GM23338 (cell line): ENCODE data around the gene TMC2. TPM values are rescaled to one million over a fixed set of nuclear protein-coding genes. Genes with fewer than 3 reads are reported as not detected.

ENCODE experiments used
- ATAC-seq: fragments of 200-7000 bp; cut with Tn5 transposase; 3 replicates; pipeline ENCODE4 v1.9.1; 2020
- DNase-seq: peaks from one replicate; pipeline ENCODE4 v3.0.0-alpha.2; 2015; ENCODE audit warnings: low spot score
- H2AFZ ChIP-seq: fragments of 200-600 bp; sonication (generic); 2 replicates; pipeline ENCODE4 v1.8.0; 2016; ENCODE audit warnings: antibody characterized with exemption, mild to moderate bottlenecking, moderate library complexity
- H3F3A ChIP-seq: fragments of 200-600 bp; sonication (generic); replicated peaks from 2 replicates; pipeline ENCODE4 v1.8.0; 2017; ENCODE audit warnings: antibody characterized with exemption, mixed run types, low read depth
- H3K27ac ChIP-seq: fragments of 200-600 bp; sonication (generic); 2 replicates; pipeline ENCODE4 v1.6.1; 2016; ENCODE audit warnings: low read depth
- H3K27me3 ChIP-seq: fragments of 200-600 bp; sonication (generic); 2 replicates; pipeline ENCODE4 v1.8.0; 2016; ENCODE audit warnings: mild to moderate bottlenecking, mixed run types, moderate library complexity; ENCODE audit not compliant: insufficient read depth
- H3K36me3 ChIP-seq: fragments of 200-600 bp; sonication (generic); 2 replicates; pipeline ENCODE4 v1.8.0; 2016; ENCODE audit warnings: mild to moderate bottlenecking; ENCODE audit not compliant: insufficient read depth
- H3K4me1 ChIP-seq: fragments of 200-600 bp; sonication (generic); 2 replicates; pipeline ENCODE4 v1.8.0; 2016; ENCODE audit warnings: mild to moderate bottlenecking, moderate library complexity; ENCODE audit not compliant: insufficient read depth
- H3K4me2 ChIP-seq: fragments of 200-600 bp; sonication (generic); 2 replicates; pipeline ENCODE4 v1.7.1; 2017; ENCODE audit warnings: mixed run types
- H3K4me3 ChIP-seq: fragments of 200-600 bp; sonication (generic); 2 replicates; pipeline ENCODE4 v1.6.1; 2016; ENCODE audit warnings: mixed run types
- H3K79me2 ChIP-seq: fragments of 200-600 bp; sonication (generic); replicated peaks from 2 replicates; pipeline ENCODE4 v1.8.0; 2017; ENCODE audit warnings: mild to moderate bottlenecking; ENCODE audit not compliant: insufficient read depth
- H3K9me2 ChIP-seq: fragments of 200-600 bp; sonication (generic); 2 replicates; pipeline ENCODE4 v1.8.0; 2017; ENCODE audit not compliant: insufficient read depth
- H4K20me1 ChIP-seq: fragments of 200-600 bp; sonication (generic); replicated peaks from 2 replicates; pipeline ENCODE4 v1.8.0; 2017; ENCODE audit warnings: mild to moderate bottlenecking; ENCODE audit not compliant: insufficient read depth
- H3K27ac Mint-ChIP-seq: 2 replicates; pipeline ENCODE4 v1.8.0; 2020; ENCODE audit warnings: inconsistent platforms, mild to moderate bottlenecking, moderate library complexity, mixed read lengths
- H3K27me3 Mint-ChIP-seq: 3 replicates; pipeline ENCODE4 v1.8.0; 2022; ENCODE audit warnings: low read depth, mild to moderate bottlenecking, moderate library complexity, mixed read lengths, inconsistent platforms; ENCODE audit not compliant: insufficient read depth, poor library complexity
- H3K36me3 Mint-ChIP-seq: 3 replicates; pipeline ENCODE4 v1.8.0; 2021; ENCODE audit warnings: low read depth, mild to moderate bottlenecking, inconsistent platforms, moderate library complexity, mixed read lengths
- H3K4me1 Mint-ChIP-seq: 3 replicates; pipeline ENCODE4 v1.8.0; 2020; ENCODE audit warnings: mild to moderate bottlenecking, inconsistent platforms, mixed read lengths
- H3K4me3 Mint-ChIP-seq: 3 replicates; pipeline ENCODE4 v1.8.0; 2021; ENCODE audit warnings: moderate library complexity, mild to moderate bottlenecking, inconsistent platforms, mixed read lengths
- H3K9me3 Mint-ChIP-seq: 3 replicates; pipeline ENCODE4 v1.8.0; 2020; ENCODE audit warnings: moderate library complexity, mild to moderate bottlenecking, inconsistent platforms, mixed read lengths
- CREB1 ChIP-seq: fragments of 250-450 bp; sonication (Bioruptor Pico); IDR thresholded peaks from 2 replicates; pipeline ENCODE4 v1.5.0; 2020; ENCODE audit warnings: low read depth, mild to moderate bottlenecking, moderate library complexity
- CTCF ChIP-seq, 2 experiments: fragments of 200-600 bp in 1 of 2; sonication (generic) in 1 of 2; conservative IDR thresholded peaks; 2 replicates each; pipeline versions ENCODE4 v1.5.1 to v1.6.1; 2016 to 2017; ENCODE audit warnings: antibody characterized with exemption in 2 of 2, low read depth in 2 of 2, mild to moderate bottlenecking in 2 of 2, moderate library complexity in 1 of 2
- ETS1 ChIP-seq: IDR thresholded peaks from 2 replicates; pipeline ENCODE4 v1.6.1; 2016; ENCODE audit warnings: antibody characterized with exemption
- EZH2 ChIP-seq: fragments of 200-600 bp; sonication (generic); IDR thresholded peaks from one replicate; pipeline ENCODE4 v1.8.0; 2017; ENCODE audit warnings: antibody characterized with exemption, mild to moderate bottlenecking, low read depth; ENCODE audit not compliant: unreplicated experiment
- EZH2phosphoT487 ChIP-seq: fragments of 200-600 bp; sonication (generic); IDR thresholded peaks from one replicate; pipeline ENCODE4 v1.8.1; 2018; ENCODE audit warnings: antibody characterized with exemption; ENCODE audit not compliant: unreplicated experiment
- POLR2AphosphoS5 ChIP-seq: IDR thresholded peaks from 2 replicates; pipeline ENCODE4 v1.6.1; 2016; ENCODE audit warnings: antibody characterized with exemption, low read depth
- REST ChIP-seq: IDR thresholded peaks from one replicate; pipeline ENCODE4 v1.6.1; 2018; ENCODE audit warnings: antibody characterized with exemption; ENCODE audit not compliant: unreplicated experiment
- STAT1 ChIP-seq: IDR thresholded peaks from one replicate; pipeline ENCODE4 v1.6.1; 2016; ENCODE audit warnings: antibody characterized with exemption; ENCODE audit not compliant: unreplicated experiment
- ZNF114 ChIP-seq: fragments of 250-450 bp; sonication (Bioruptor Pico); IDR thresholded peaks from 2 replicates; pipeline ENCODE4 v1.5.0; 2020; ENCODE audit warnings: mild to moderate bottlenecking, moderate library complexity
- ZNF462 ChIP-seq: fragments of 250-450 bp; sonication (Bioruptor Pico); IDR thresholded peaks from 2 replicates; pipeline ENCODE4 v1.5.0; 2020; ENCODE audit warnings: mild to moderate bottlenecking, moderate library complexity
- polyA plus RNA-seq: library from polyadenylated mRNA; unstranded; fragments of >200 nt; fragmentation: Nextera tagmentation; extraction: Ambion mirVana; gene quantifications from 2 replicates; pipeline ENCODE4 v1.2.1, GENCODE V29; 2016
- total RNA-seq: library from RNA; depleted of rRNA; stranded (reverse); fragments of >200 nt; shearing (Covaris generic); gene quantifications from 2 replicates; pipeline ENCODE4 v1.2.3, GENCODE V29; 2014

The TMC2 gene
- total and polyA plus RNA-seq, 2 experiments from 2014 or later = not detected

DNA sequence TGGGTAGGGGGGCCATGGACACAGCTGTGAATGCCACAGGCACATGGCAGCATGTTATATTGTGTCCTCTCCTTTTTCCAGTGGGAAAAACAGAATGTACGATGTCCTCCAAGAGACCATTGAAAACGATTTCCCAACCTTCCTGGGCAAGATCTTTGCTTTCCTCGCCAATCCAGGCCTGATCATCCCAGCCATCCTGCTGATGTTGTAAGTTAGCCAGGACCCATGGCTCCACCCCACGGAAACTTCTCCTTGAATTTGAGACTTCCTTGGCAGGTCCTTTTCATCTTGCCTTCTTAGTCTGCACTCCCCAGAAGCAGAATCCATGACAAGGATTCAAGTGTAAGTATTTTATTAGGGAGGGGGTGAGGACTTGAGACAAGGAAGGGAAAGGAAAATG lies 87.8 kb downstream of the TMC2 start:
- no peaks in the 10 kb centered on the region for H4K20me1 ChIP-seq
- H3K4me2 ChIP-seq = no peak overlapping the region
- H3K9me2 ChIP-seq = no peaks in the 10 kb centered on the region
- no peak for ATAC-seq
- Mint-ChIP-seq H3K4me1 (no peaks in the 10 kb centered on the region), H3K27ac (no peak overlapping the region), H3K36me3 (no peaks in the 10 kb centered on the region), H3K4me3 (no peak overlapping the region), H3K27me3 (peaks cover 9% of the 10 kb centered on the region), H3K9me3 (peaks cover 3% of the 10 kb centered on the region; the same call in 2 of the 3 replicates)
- no peaks in the 10 kb centered on the region for H3K79me2 ChIP-seq
- H3F3A ChIP-seq = no peaks in the 10 kb centered on the region
- H3K36me3 ChIP-seq = no peaks in the 10 kb centered on the region
- no peak overlapping the region for H3K4me3 ChIP-seq
- DNase-seq = no peak
- H3K27ac ChIP-seq = no peak overlapping the region
- H3K27me3 ChIP-seq = no peaks in the 10 kb centered on the region
- no peaks in the 10 kb centered on the region for H3K4me1 ChIP-seq
- no peak overlapping the region for H2AFZ ChIP-seq
- TF ChIP-seq CTCF (conservative IDR thresholded peaks at IDR 0.05; ENCODE audit: low read depth in 2 of 2) = no peak

DNA sequence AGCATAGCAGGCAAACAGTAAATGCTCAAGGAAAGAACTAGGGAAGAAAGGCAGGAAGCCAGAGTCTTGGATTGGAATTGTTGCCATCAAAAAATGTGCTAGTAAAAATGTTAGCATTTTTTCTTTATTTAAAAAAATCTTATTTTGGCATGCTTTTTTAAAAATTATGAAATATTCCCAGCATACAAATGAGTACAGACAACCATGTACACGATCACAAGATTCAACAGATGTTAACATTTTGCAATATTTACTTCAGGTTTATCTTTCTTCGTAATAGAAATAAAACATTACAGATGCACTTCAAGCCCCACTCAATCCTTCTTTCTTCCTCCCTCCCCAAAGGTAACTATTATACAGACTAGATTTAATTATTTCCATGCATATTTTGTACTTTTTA lies 88.7 kb downstream of the TMC2 start:
- no peak overlapping the region for H3K4me3 Mint-ChIP-seq
- H3K27ac ChIP-seq = no peak overlapping the region
- no peaks in the 10 kb centered on the region for H3K79me2 ChIP-seq
- no peaks in the 10 kb centered on the region for H3K4me1 ChIP-seq
- ATAC-seq (no peak), DNase-seq (no peak)
- no peaks in the 10 kb centered on the region for H3K9me2 ChIP-seq
- no peaks in the 10 kb centered on the region for H3K36me3 Mint-ChIP-seq
- H3K36me3 ChIP-seq = no peaks in the 10 kb centered on the region
- no peaks in the 10 kb centered on the region for H3F3A ChIP-seq
- H3K4me3 ChIP-seq = no peak overlapping the region
- no peaks in the 10 kb centered on the region for H3K4me1 Mint-ChIP-seq
- peaks cover 9% of the 10 kb centered on the region for H3K27me3 Mint-ChIP-seq
- no peak overlapping the region for H2AFZ ChIP-seq
- no peaks in the 10 kb centered on the region for H4K20me1 ChIP-seq
- no peaks in the 10 kb centered on the region for H3K27me3 ChIP-seq
- no peak overlapping the region for H3K27ac Mint-ChIP-seq
- H3K9me3 Mint-ChIP-seq = peaks cover 3% of the 10 kb centered on the region; the same call in 2 of the 3 replicates
- H3K4me2 ChIP-seq = no peak overlapping the region
- TF ChIP-seq REST (no peak), POLR2AphosphoS5 (no peak), CREB1 (CRISPR knock-in tag) (no peak), EZH2 (no peak), ZNF462 (CRISPR knock-in tag) (no peak), STAT1 (no peak), ZNF114 (CRISPR knock-in tag) (no peak), ETS1 (no peak), EZH2phosphoT487 (no peak)
